MCF 10A (cell line): ENCODE measurements around the gene NDC1. TPM values are rescaled to one million over a fixed set of nuclear protein-coding genes. Genes with fewer than 3 reads are reported as not detected.

Experiments used
- BruUV-seq: library from RNA; stranded (reverse); fragments of 400-500 nt; replicated peaks from 2 replicates; lab custom pipeline; 2021; lab: Mats Ljungman, UMichigan
- CTCF ChIA-PET: fragments of 300-600 bp; sonication (Branson Sonifier 250); formaldehyde crosslinking; extraction: SDS; loops from one replicate; lab custom pipeline; 2021; ENCODE audit warnings: antibody characterized with exemption, inconsistent platforms; lab: Yijun Ruan, JAX
- POLR2A ChIA-PET: fragments of 300-600, 350-650 bp; sonication (Branson Sonifier 250); formaldehyde crosslinking; extraction: SDS; loops from one replicate; lab custom pipeline; 2020; ENCODE audit warnings: antibody characterized with exemption, inconsistent platforms; lab: Yijun Ruan, JAX
- DNase-seq: peaks from one replicate; pipeline ENCODE4 v3.0.0-alpha.2; 2018; ENCODE audit not compliant: unreplicated experiment
- H3K27ac Mint-ChIP-seq: one replicate; pipeline ENCODE4 v1.8.0; 2022; ENCODE audit warnings: mild to moderate bottlenecking, low read depth, mixed read lengths; ENCODE audit not compliant: unreplicated experiment
- H3K27me3 Mint-ChIP-seq: one replicate; pipeline ENCODE4 v1.8.0; 2022; ENCODE audit warnings: mixed read lengths; ENCODE audit not compliant: insufficient read depth, unreplicated experiment
- H3K36me3 Mint-ChIP-seq: one replicate; pipeline ENCODE4 v1.8.0; 2022; ENCODE audit warnings: mild to moderate bottlenecking, moderate library complexity, mixed read lengths; ENCODE audit not compliant: insufficient read depth, unreplicated experiment
- H3K4me1 Mint-ChIP-seq: one replicate; pipeline ENCODE4 v1.8.0; 2022; ENCODE audit warnings: mixed read lengths; ENCODE audit not compliant: insufficient read depth, unreplicated experiment
- H3K4me3 Mint-ChIP-seq: one replicate; pipeline ENCODE4 v1.8.0; 2022; ENCODE audit warnings: mild to moderate bottlenecking, moderate library complexity, mixed read lengths; ENCODE audit not compliant: unreplicated experiment
- H3K9me3 Mint-ChIP-seq: one replicate; pipeline ENCODE4 v1.8.0; 2022; ENCODE audit warnings: mixed read lengths; ENCODE audit not compliant: unreplicated experiment
- CTCF ChIP-seq: fragments of 200-600 bp; IDR thresholded peaks from one replicate; pipeline ENCODE4 v1.8.0; 2022; ENCODE audit warnings: antibody characterized with exemption, mild to moderate bottlenecking; ENCODE audit not compliant: unreplicated experiment
- intact Hi-C: fragments of 100-400 bp; cut with micrococcal nuclease; formaldehyde crosslinking; loops from 2 replicates; pipeline ENCODE4 v1.14.1; 2022
- total RNA-seq: library from RNA; stranded (reverse); gene quantifications from 2 replicates; pipeline ENCODE4 v1.2.3, GENCODE V29; 2022

Gene NDC1
- total RNA-seq, 1 experiment from 2014 or later = 18.7 TPM

- no TSS peak for BruUV-seq
- POLR2A ChIA-PET = no interaction called here
- no peak overlapping the region for H3K27ac Mint-ChIP-seq
- CTCF ChIA-PET = interaction anchor here (1.0 to 3.3 kb wide), 3 partner anchors 11 to 309 kb away, joined by 4 to 65 read pairs (median 12); no protein-coding TSS in a partner anchor
- no peak for DNase-seq
- H3K27me3 Mint-ChIP-seq = peaks cover 22% of the 10 kb centered on the region
- peaks cover 7% of the 10 kb centered on the region for H3K36me3 Mint-ChIP-seq
- H3K4me1 Mint-ChIP-seq = no peaks in the 10 kb centered on the region
- intact Hi-C loops = loop anchor here (10.0 kb wide), 1 partner anchor 477 kb away; no protein-coding TSS in a partner anchor
- no peak overlapping the region for H3K4me3 Mint-ChIP-seq
- no peaks in the 10 kb centered on the region for H3K9me3 Mint-ChIP-seq
- TF ChIP-seq CTCF = no peak
These were observed 85.8 kb downstream of the NDC1 start for GRCh38 chr1:53752281-53752680.

- TF ChIP-seq CTCF = no peak
- Mint-ChIP-seq H3K27ac (no peak overlapping the region), H3K27me3 (peaks cover 34% of the 10 kb centered on the region), H3K4me1 (no peaks in the 10 kb centered on the region), H3K9me3 (peaks cover 8% of the 10 kb centered on the region), H3K4me3 (no peak overlapping the region), H3K36me3 (peaks cover 7% of the 10 kb centered on the region)
- POLR2A ChIA-PET = no interaction called here
- intact Hi-C loops = no loop called here
- no peak for DNase-seq
- BruUV-seq = no TSS peak
- CTCF ChIA-PET = interaction anchor here (1.2 kb wide), 1 partner anchor 10 kb away, joined by 3 read pairs; no protein-coding TSS in a partner anchor
These were observed 90.3 kb downstream of the NDC1 start for GRCh38 chr1:53747841-53748240.

- peaks cover 19% of the 10 kb centered on the region for H3K9me3 Mint-ChIP-seq
These were observed 97.4 kb downstream of the NDC1 start for GRCh38 chr1:53740621-53741105.

More at GRCh38 chr1:53740621-53741105, 97.4 kb downstream of the NDC1 start:
- DNase-seq = peak; percentile 68
- H3K4me1 Mint-ChIP-seq = no peaks in the 10 kb centered on the region
- no peak overlapping the region for H3K4me3 Mint-ChIP-seq
- ChIA-PET CTCF (interaction anchor here (0.6 to 1.0 kb wide), 3 partner anchors 21 to 137 kb away, joined by 3 to 5 read pairs (median 3); no protein-coding TSS in a partner anchor), POLR2A (interaction anchor here (0.5 kb wide), 1 partner anchor 544 kb away, joined by 4 read pairs; no protein-coding TSS in a partner anchor)
- intact Hi-C loops = no loop called here
- H3K27me3 Mint-ChIP-seq = peaks cover 12% of the 10 kb centered on the region
- BruUV-seq = no TSS peak
- no peak overlapping the region for H3K27ac Mint-ChIP-seq
- H3K36me3 Mint-ChIP-seq = no peaks in the 10 kb centered on the region
- no peak for TF ChIP-seq CTCF
